SK-N-SH treated with all-trans-retinoic acid at 6 μM for 48 hours (cell line): ENCODE results near the gene ARID1B.

Source experiments
- ARNTL ChIP-seq: fragments of 450-650 bp; formaldehyde crosslinking; IDR thresholded peaks from 2 replicates; pipeline ENCODE4 v1.5.0; 2020; ENCODE audit warnings: low read depth, mild to moderate bottlenecking, moderate library complexity, borderline replicate concordance
- CSDC2 ChIP-seq: fragments of 250-450 bp; sonication (Bioruptor Pico); IDR thresholded peaks from 2 replicates; pipeline ENCODE4 v1.5.0; 2020; ENCODE audit warnings: mild to moderate bottlenecking, moderate library complexity
- ISL1 ChIP-seq: fragments of 250-450 bp; sonication (Bioruptor Pico); IDR thresholded peaks from 2 replicates; pipeline ENCODE4 v2.1.2; 2022; ENCODE audit warnings: mild to moderate bottlenecking, moderate library complexity
- OSR1 ChIP-seq: fragments of 250-450 bp; sonication (Bioruptor Pico); IDR thresholded peaks from 2 replicates; pipeline ENCODE4 v1.8.0; 2022; ENCODE audit warnings: moderate library complexity, mild to moderate bottlenecking, inconsistent platforms
- ZFP3 ChIP-seq: fragments of 250-450 bp; sonication (Bioruptor Pico); IDR thresholded peaks from 2 replicates; pipeline ENCODE4 v1.5.0; 2020; ENCODE audit warnings: mild to moderate bottlenecking, moderate library complexity
- ZFP30 ChIP-seq: fragments of 450-650 bp; formaldehyde crosslinking; IDR thresholded peaks from 2 replicates; pipeline ENCODE4 v1.5.0; 2022; ENCODE audit warnings: mild to moderate bottlenecking, moderate library complexity
- ZNF70 ChIP-seq: fragments of 450-650 bp; formaldehyde crosslinking; IDR thresholded peaks from 2 replicates; pipeline ENCODE4 v1.5.0; 2020; ENCODE audit warnings: mild to moderate bottlenecking, moderate library complexity
- ZNF8 ChIP-seq: fragments of 450-650 bp; formaldehyde crosslinking; IDR thresholded peaks from 2 replicates; pipeline ENCODE4 v1.5.0; 2020; ENCODE audit warnings: mild to moderate bottlenecking, moderate library complexity
- TF ChIP-seq, protein P1 (sequence below): fragments of 250-450 bp; sonication (Bioruptor Pico); IDR thresholded peaks from 2 replicates; pipeline ENCODE4 v1.8.0; 2020; ENCODE audit warnings: mild to moderate bottlenecking, moderate library complexity, borderline replicate concordance
- TF ChIP-seq, protein P2 (sequence below): fragments of 250-450 bp; sonication (Bioruptor Pico); IDR thresholded peaks from 2 replicates; pipeline ENCODE4 v1.5.1; 2020; ENCODE audit warnings: low read depth, mild to moderate bottlenecking, moderate library complexity

DNA sequence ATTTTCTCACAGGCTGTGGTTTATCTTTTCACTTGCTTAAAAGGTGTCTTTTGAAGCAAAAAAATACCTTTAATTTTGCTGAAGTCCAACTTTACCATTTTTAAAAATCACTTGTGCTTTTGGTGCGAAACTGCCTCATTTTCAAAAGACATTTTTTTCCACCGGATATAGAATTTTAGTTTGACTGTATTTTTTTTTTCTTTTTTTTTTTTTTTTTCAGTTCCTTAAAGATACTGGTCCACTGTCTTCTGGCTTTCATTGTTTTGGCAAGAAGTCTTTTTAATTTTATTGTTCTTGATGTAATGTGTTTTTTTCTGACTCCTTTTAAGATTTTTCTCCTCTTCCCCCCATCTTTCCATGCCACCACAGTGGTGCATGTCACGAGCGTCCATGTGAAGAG, 198.2 kb downstream of the ARID1B start:
- TF ChIP-seq ZNF8 (CRISPR knock-in tag) (no peak), OSR1 (CRISPR knock-in tag) (no peak), ZNF70 (no peak), CSDC2 (CRISPR knock-in tag) (no peak), ARNTL (CRISPR knock-in tag) (no peak), ZFP3 (CRISPR knock-in tag) (no peak), ZFP30 (CRISPR knock-in tag) (no peak), ISL1 (CRISPR knock-in tag) (no peak)
- TF ChIP-seq, protein P1, sequence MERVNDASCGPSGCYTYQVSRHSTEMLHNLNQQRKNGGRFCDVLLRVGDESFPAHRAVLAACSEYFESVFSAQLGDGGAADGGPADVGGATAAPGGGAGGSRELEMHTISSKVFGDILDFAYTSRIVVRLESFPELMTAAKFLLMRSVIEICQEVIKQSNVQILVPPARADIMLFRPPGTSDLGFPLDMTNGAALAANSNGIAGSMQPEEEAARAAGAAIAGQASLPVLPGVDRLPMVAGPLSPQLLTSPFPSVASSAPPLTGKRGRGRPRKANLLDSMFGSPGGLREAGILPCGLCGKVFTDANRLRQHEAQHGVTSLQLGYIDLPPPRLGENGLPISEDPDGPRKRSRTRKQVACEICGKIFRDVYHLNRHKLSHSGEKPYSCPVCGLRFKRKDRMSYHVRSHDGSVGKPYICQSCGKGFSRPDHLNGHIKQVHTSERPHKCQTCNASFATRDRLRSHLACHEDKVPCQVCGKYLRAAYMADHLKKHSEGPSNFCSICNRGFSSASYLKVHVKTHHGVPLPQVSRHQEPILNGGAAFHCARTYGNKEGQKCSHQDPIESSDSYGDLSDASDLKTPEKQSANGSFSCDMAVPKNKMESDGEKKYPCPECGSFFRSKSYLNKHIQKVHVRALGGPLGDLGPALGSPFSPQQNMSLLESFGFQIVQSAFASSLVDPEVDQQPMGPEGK, result no peak
- TF ChIP-seq, protein P2, sequence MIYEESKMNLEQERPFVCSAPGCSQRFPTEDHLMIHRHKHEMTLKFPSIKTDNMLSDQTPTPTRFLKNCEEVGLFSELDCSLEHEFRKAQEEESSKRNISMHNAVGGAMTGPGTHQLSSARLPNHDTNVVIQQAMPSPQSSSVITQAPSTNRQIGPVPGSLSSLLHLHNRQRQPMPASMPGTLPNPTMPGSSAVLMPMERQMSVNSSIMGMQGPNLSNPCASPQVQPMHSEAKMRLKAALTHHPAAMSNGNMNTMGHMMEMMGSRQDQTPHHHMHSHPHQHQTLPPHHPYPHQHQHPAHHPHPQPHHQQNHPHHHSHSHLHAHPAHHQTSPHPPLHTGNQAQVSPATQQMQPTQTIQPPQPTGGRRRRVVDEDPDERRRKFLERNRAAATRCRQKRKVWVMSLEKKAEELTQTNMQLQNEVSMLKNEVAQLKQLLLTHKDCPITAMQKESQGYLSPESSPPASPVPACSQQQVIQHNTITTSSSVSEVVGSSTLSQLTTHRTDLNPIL, result no peak
